ENCODE results near the gene SLC38A9.

The SLC38A9 gene, protein sequence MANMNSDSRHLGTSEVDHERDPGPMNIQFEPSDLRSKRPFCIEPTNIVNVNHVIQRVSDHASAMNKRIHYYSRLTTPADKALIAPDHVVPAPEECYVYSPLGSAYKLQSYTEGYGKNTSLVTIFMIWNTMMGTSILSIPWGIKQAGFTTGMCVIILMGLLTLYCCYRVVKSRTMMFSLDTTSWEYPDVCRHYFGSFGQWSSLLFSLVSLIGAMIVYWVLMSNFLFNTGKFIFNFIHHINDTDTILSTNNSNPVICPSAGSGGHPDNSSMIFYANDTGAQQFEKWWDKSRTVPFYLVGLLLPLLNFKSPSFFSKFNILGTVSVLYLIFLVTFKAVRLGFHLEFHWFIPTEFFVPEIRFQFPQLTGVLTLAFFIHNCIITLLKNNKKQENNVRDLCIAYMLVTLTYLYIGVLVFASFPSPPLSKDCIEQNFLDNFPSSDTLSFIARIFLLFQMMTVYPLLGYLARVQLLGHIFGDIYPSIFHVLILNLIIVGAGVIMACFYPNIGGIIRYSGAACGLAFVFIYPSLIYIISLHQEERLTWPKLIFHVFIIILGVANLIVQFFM

DNA sequence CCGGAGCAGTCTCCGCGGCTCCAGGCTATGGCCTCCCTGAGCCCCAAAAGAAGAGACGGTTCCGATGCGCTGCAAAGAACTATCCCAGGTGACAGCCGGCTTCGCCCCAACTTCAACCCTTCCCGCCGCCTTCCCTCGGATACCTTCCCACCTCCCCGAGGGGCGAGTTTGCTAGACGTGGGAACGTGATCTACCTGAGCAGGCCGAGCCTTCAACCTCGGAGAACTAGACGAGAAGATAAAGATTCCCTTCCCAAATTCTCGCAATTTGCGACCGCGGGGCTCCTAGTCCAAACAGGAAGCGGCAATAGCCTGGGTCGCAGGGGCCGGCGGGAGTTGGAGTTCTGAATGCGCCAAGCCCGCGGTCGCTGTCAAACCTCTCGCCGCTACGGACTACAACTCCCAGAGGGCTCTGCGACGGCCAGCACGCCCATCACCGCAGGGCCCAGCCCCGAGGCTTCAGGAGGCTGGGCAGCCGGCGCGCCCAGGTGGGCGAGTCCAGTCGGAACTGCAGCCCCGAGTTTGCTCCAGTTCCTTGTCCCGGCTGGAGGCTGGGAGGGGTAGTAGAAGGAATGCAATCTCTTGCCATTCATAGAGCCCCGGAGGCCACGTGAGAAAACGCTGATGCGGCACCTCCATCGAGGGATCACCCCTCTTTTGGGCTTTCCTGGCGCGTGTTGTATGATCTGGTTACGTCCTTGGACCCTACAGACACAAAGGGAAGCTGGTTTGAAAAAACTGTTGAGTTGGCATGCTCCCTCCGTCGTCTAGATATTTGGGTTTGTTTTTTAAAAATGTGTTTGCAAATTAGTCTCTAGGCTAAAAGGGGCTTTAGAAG lies at the start of gene SLC38A9:
Gene SLC38A9 (minus strand): TSS at position 302 of the 837 bp plus-strand sequence. CDS start 14,366 bp downstream, outside the sequence.
- TF ChIP-seq, protein P1, sequence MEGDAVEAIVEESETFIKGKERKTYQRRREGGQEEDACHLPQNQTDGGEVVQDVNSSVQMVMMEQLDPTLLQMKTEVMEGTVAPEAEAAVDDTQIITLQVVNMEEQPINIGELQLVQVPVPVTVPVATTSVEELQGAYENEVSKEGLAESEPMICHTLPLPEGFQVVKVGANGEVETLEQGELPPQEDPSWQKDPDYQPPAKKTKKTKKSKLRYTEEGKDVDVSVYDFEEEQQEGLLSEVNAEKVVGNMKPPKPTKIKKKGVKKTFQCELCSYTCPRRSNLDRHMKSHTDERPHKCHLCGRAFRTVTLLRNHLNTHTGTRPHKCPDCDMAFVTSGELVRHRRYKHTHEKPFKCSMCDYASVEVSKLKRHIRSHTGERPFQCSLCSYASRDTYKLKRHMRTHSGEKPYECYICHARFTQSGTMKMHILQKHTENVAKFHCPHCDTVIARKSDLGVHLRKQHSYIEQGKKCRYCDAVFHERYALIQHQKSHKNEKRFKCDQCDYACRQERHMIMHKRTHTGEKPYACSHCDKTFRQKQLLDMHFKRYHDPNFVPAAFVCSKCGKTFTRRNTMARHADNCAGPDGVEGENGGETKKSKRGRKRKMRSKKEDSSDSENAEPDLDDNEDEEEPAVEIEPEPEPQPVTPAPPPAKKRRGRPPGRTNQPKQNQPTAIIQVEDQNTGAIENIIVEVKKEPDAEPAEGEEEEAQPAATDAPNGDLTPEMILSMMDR (IDR thresholded peaks at IDR 0.05), result no peak

DNA sequence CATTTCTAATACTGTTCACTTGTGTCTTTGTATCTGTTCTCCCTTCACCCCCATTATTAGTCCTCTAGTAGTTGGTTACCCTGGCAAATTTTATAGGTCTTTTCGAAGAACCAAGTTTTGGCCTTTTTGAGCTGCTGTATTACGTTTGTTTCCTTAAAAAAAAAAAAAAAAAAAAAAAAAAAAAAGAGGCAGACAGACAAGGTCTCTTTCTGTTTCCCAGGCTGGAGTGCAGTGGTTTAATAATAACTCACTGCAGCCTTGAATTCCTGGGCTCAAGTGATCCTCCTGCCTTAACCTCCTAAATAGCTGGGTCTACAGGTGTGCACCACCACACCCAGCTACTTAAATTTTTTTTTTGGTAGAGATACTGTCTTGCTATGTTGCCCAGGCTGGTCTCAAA lies 46.6 kb upstream of the SLC38A9 start:
- TF ChIP-seq, protein P1 (IDR thresholded peaks at IDR 0.05), result no peak

DNA sequence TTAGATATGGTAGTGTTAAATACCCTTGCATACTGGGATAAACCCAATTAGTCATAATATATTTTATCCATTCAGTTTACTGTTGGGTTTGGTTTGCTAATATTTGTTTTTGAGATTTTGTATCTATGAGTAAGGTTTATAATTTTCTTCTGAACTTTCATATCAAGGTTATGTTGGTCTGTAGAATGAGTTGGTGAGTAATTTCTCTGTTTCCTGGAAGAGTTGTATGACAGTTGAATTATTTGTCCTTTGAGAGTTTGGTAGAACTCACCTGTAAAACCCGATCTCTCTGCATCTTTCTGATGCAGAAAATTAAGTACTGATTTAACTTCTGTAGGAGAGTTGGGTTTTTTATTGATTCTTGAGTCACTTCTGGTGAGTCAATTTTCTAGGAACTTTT lies 46.1 kb upstream of the SLC38A9 start:
- TF ChIP-seq, protein P1 (IDR thresholded peaks at IDR 0.05), result no peak

DNA sequence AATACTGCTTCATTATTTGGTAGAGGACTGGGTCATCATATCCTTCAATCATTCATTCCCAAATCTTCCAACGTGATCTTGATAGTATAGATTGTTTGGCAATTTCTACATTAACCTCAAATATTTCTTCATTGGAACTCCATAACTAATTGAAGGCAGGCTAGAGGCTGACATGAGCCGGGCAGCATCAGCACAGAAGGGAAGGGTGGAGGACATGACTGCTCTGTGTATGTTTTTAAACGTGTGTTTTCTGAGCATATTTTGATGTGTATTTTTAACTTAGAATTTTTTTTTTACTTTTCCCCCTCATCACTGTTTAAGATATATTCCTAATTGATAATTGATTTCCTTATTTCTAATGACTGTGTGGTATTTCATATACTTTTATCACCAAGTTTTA lies 38.4 kb upstream of the SLC38A9 start:
- TF ChIP-seq, protein P1 (IDR thresholded peaks at IDR 0.05), result no peak

DNA sequence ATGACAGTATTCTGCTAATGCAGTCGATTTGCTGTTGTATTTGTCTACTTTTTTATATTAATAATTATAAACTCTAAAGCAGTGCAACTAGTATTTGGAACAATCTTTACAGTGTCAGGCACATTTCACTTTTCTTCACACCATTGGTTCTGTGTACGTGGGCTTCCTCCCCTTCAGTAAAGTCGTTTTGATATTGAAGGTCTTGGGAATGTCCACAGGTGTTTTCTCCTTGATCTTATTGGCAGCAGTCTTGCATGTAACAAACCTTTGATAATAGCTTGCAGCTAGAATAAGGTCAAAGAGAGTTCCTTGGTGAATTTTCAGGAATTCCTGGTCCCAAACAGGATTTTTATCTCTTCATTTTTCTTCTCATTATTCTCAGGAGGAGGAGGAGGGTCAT lies 37.9 kb upstream of the SLC38A9 start:
- TF ChIP-seq, protein P1 (IDR thresholded peaks at IDR 0.05), result no peak

DNA sequence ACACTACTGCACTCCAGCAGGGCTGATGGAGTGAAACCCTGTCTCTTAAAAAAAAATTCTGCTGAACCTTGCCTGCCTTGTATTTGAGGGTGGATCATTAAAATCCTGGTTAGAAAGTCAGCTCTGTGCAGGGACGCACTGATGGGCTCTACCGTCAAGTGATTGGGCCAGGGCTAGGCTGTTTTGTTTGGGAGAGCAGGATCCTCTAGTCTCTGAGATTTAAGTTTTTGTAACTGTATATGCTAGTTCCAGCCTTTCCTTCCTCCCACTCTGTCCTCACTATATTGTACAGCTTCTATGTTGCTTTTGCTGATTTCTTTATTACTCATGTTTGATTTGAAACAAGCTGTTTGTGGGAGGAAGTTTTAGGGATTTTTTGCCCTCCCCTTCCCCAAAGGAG lies 37.3 kb upstream of the SLC38A9 start:
- TF ChIP-seq, protein P1 (IDR thresholded peaks at IDR 0.05), result no peak

DNA sequence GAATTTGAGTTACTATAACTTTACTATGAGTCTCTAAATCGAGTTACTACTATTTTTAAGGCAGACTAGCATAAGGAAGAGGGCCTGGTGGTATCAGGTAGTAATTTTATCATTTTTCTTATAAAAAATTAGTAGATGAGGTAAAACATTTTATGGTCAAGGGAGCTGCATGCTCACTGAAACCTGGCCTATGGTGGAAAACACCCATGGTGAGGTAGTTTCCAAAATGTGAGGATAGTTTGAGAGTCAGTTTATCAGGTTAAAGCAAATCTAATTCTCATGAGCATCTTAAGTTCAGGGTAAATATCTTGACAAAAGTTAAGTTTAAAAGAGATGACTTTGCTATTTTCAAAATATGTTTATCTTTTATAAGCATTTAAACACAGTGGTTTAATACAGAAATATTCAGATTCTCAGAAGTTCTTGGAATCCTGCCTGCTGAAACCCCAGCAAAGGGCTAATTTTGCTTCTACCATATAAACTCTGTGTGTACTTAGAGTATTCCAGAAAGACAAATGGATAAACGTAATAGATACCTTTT lies 35.7 kb upstream of the SLC38A9 start:
- TF ChIP-seq, protein P1 (IDR thresholded peaks at IDR 0.05), result no peak

All from LNCAP (cell line).